Measurements from ENCODE around the gene SRF. TPM values are rescaled to one million over a fixed set of nuclear protein-coding genes. Genes with fewer than 3 reads are reported as not detected.

SRF gene
- total RNA-seq, 2 experiments from 2014 or later, result 34.5 to 35.4 TPM

GRCh38 chr6:43187821-43188220 lies 16.8 kb downstream of the SRF start:
- H3K4me1 Mint-ChIP-seq (ENCODE audit: low read depth), result peaks cover 40% of the 10 kb centered on the region
- ChIA-PET POLR2A (no interaction called here), CTCF (interaction anchor here (4.1 kb wide), 1 partner anchor 41 kb away, joined by 16 read pairs; the partner anchor contains the start of gene DNPH1)
- H3K36me3 Mint-ChIP-seq (ENCODE audit: low read depth), result peaks cover 24% of the 10 kb centered on the region
- no peak overlapping the region for H3K4me3 Mint-ChIP-seq
- ATAC-seq (no peak), DNase-seq (no peak)
- H3K9me3 Mint-ChIP-seq, result no peaks in the 10 kb centered on the region
- H3K27ac Mint-ChIP-seq, result no peak overlapping the region
- intact Hi-C loops (cut with micrococcal nuclease), result no loop called here
- TF ChIP-seq, protein P1, sequence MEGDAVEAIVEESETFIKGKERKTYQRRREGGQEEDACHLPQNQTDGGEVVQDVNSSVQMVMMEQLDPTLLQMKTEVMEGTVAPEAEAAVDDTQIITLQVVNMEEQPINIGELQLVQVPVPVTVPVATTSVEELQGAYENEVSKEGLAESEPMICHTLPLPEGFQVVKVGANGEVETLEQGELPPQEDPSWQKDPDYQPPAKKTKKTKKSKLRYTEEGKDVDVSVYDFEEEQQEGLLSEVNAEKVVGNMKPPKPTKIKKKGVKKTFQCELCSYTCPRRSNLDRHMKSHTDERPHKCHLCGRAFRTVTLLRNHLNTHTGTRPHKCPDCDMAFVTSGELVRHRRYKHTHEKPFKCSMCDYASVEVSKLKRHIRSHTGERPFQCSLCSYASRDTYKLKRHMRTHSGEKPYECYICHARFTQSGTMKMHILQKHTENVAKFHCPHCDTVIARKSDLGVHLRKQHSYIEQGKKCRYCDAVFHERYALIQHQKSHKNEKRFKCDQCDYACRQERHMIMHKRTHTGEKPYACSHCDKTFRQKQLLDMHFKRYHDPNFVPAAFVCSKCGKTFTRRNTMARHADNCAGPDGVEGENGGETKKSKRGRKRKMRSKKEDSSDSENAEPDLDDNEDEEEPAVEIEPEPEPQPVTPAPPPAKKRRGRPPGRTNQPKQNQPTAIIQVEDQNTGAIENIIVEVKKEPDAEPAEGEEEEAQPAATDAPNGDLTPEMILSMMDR (IDR thresholded peaks at IDR 0.05), result no peak
- no peaks in the 10 kb centered on the region for H3K27me3 Mint-ChIP-seq

GRCh38 chr6:43188426-43188825 lies 17.4 kb downstream of the SRF start:
- POLR2A ChIA-PET, result interaction anchor here (0.7 kb wide), 1 partner anchor 582 kb away, joined by 3 read pairs; no protein-coding TSS in a partner anchor
- H3K36me3 Mint-ChIP-seq (ENCODE audit: low read depth), result peaks cover 31% of the 10 kb centered on the region
- no peaks in the 10 kb centered on the region for H3K9me3 Mint-ChIP-seq
- no peak for ATAC-seq
- no peak overlapping the region for H3K4me3 Mint-ChIP-seq
- intact Hi-C loops (cut with micrococcal nuclease), result no loop called here
- H3K27ac Mint-ChIP-seq, result no peak overlapping the region
- DNase-seq, result no peak
- H3K27me3 Mint-ChIP-seq, result no peaks in the 10 kb centered on the region
- CTCF ChIA-PET, result interaction anchor here (0.6 to 4.1 kb wide), 2 partner anchors 41 to 508 kb away, joined by 3 to 16 read pairs; partner anchors contain the start of gene DNPH1
- peaks cover 34% of the 10 kb centered on the region for H3K4me1 Mint-ChIP-seq (ENCODE audit: low read depth)
- TF ChIP-seq, protein P1 (IDR thresholded peaks at IDR 0.05), result no peak

DNA sequence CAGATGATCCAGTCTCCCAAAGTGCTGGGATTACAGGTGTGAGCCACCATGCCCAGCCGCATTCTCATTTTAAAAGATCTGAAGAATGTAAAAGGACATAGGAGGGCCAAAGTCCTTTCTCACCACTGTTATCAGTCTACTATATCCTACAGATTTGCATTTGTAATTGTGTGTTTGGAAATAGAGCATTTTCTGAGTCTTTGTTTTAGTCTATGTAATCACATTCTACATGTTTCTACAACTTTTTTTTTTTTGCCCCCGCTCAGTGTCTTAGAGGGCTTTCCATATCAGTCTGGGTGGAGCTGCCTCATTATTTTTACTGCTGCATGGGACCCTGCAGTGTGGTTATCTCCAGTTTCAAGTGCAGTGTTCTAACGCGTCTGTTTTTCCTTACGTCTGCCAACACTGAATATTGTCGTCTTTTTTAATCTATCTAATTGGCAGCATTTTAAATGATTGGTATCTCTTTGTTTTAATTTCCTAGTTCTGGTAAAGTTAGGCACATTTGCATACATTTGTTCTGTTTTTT lies 18.8 kb downstream of the SRF start:
- intact Hi-C loops (cut with micrococcal nuclease), result no loop called here
- DNase-seq (no peak), ATAC-seq (no peak)
- H3K9me3 Mint-ChIP-seq, result no peaks in the 10 kb centered on the region
- no peak overlapping the region for H3K4me3 Mint-ChIP-seq
- peaks cover 21% of the 10 kb centered on the region for H3K4me1 Mint-ChIP-seq (ENCODE audit: low read depth)
- POLR2A ChIA-PET, result no interaction called here
- H3K36me3 Mint-ChIP-seq (ENCODE audit: low read depth), result peaks cover 28% of the 10 kb centered on the region
- H3K27ac Mint-ChIP-seq, result no peak overlapping the region
- TF ChIP-seq, protein P1 (IDR thresholded peaks at IDR 0.05), result no peak
- CTCF ChIA-PET, result interaction anchor here (4.1 kb wide), 1 partner anchor 39 kb away, joined by 16 read pairs; the partner anchor contains the start of gene DNPH1
- H3K27me3 Mint-ChIP-seq, result no peaks in the 10 kb centered on the region

- TF ChIP-seq, protein P1 (IDR thresholded peaks at IDR 0.05), result no peak
- no peak for DNase-seq
- H3K36me3 Mint-ChIP-seq (ENCODE audit: low read depth), result peaks cover 31% of the 10 kb centered on the region
- H3K4me1 Mint-ChIP-seq (ENCODE audit: low read depth), result peaks cover 8% of the 10 kb centered on the region
- no peaks in the 10 kb centered on the region for H3K9me3 Mint-ChIP-seq
- H3K27me3 Mint-ChIP-seq, result no peaks in the 10 kb centered on the region
- H3K4me3 Mint-ChIP-seq, result no peak overlapping the region
- POLR2A ChIA-PET, result no interaction called here
- intact Hi-C loops (cut with micrococcal nuclease), result no loop called here
- CTCF ChIA-PET, result no interaction called here
- H3K27ac Mint-ChIP-seq, result no peak overlapping the region
- no peak for ATAC-seq
These were observed 21.8 kb downstream of the SRF start for GRCh38 chr6:43192911-43193310.

GRCh38 chr6:43193929-43194328 lies 22.9 kb downstream of the SRF start:
- intact Hi-C loops (cut with micrococcal nuclease), result no loop called here
- Mint-ChIP-seq H3K9me3 (no peaks in the 10 kb centered on the region), H3K27me3 (no peaks in the 10 kb centered on the region), H3K4me3 (no peak overlapping the region), H3K36me3 (ENCODE audit: low read depth) (peaks cover 25% of the 10 kb centered on the region), H3K4me1 (ENCODE audit: low read depth) (peaks cover 8% of the 10 kb centered on the region), H3K27ac (no peak overlapping the region)
- DNase-seq, result no peak
- POLR2A ChIA-PET, result interaction anchor here (1.0 to 1.4 kb wide), 2 partner anchors 13 to 26 kb away, joined by 3 to 5 read pairs; no protein-coding TSS in a partner anchor
- no peak for ATAC-seq
- TF ChIP-seq, protein P1 (IDR thresholded peaks at IDR 0.05), result no peak
- CTCF ChIA-PET, result interaction anchor here (1.1 kb wide), 1 partner anchor 21 kb away, joined by 3 read pairs; no protein-coding TSS in a partner anchor

Measured in activated CD8-positive, alpha-beta T cell treated with anti-CD3 and anti-CD28 coated beads for 36 hours (primary cell).